Mesenchymal stem cell (in vitro differentiated cells and primary cell): ENCODE measurements around the gene GRIK2.

Source experiments
- DNase-seq: peaks from one replicate; pipeline ENCODE4 v3.0.0-alpha.2; 2013
- H2AFZ ChIP-seq: one replicate; pipeline ENCODE4 v1.6.1; 2013; ENCODE audit warnings: low read depth, mild to moderate bottlenecking, control low read depth, inconsistent platforms, low read length, moderate library complexity
- H2AK5ac ChIP-seq: 2 replicates; pipeline ENCODE4 v1.6.1; 2013; ENCODE audit warnings: low read length, moderate library complexity, mild to moderate bottlenecking, inconsistent platforms; ENCODE audit not compliant: severe bottlenecking
- H2BK120ac ChIP-seq: one replicate; pipeline ENCODE4 v1.6.1; 2013; ENCODE audit warnings: low read depth, mild to moderate bottlenecking, inconsistent platforms, low read length, moderate library complexity
- H2BK12ac ChIP-seq, 2 experiments: one replicate each; pipeline ENCODE4 v1.6.1; 2013; ENCODE audit warnings: inconsistent platforms in 2 of 2, low read length in 2 of 2, mild to moderate bottlenecking in 2 of 2, moderate library complexity in 2 of 2, control low read depth in 1 of 2
- H2BK15ac ChIP-seq: one replicate; pipeline ENCODE4 v1.6.1; 2013; ENCODE audit warnings: mild to moderate bottlenecking, low read depth, inconsistent platforms; ENCODE audit not compliant: poor library complexity, severe bottlenecking
- H2BK5ac ChIP-seq: 2 replicates; pipeline ENCODE4 v1.6.1; 2013; ENCODE audit warnings: low read depth, mild to moderate bottlenecking, low read length, control low read depth, inconsistent platforms; ENCODE audit not compliant: poor library complexity, severe bottlenecking
- H3K14ac ChIP-seq, 2 experiments: one replicate each; pipeline ENCODE4 v1.6.1; 2013; ENCODE audit warnings: inconsistent platforms in 2 of 2, low read length in 2 of 2, control low read depth in 1 of 2, mild to moderate bottlenecking in 1 of 2, moderate library complexity in 1 of 2
- H3K18ac ChIP-seq, 2 experiments: one replicate each; pipeline ENCODE4 v1.6.1; 2013; ENCODE audit warnings: inconsistent platforms in 2 of 2, low read length in 2 of 2, control low read depth in 1 of 2, low read depth in 1 of 2, mild to moderate bottlenecking in 1 of 2
- H3K23ac ChIP-seq, 2 experiments: one replicate each; pipeline ENCODE4 v1.6.1; 2013; ENCODE audit warnings: inconsistent platforms in 2 of 2, low read length in 2 of 2, mild to moderate bottlenecking in 2 of 2, moderate library complexity in 2 of 2, control low read depth in 1 of 2
- H3K27ac ChIP-seq: 2 replicates; pipeline ENCODE4 v1.5.1; 2013; ENCODE audit warnings: mild to moderate bottlenecking, moderate library complexity, low read length, control low read depth, inconsistent platforms; ENCODE audit not compliant: poor library complexity, severe bottlenecking
- H3K27me3 ChIP-seq, 2 experiments: 2 replicates each; pipeline versions ENCODE4 v1.6.1 to v1.7.0; 2013; ENCODE audit warnings: low read length in 2 of 2, mild to moderate bottlenecking in 2 of 2, moderate library complexity in 2 of 2, control low read depth in 1 of 2, inconsistent platforms in 1 of 2; ENCODE audit not compliant: control insufficient read depth in 1 of 2, insufficient read depth in 1 of 2
- H3K36me3 ChIP-seq, 2 experiments: 2 replicates each; pipeline versions ENCODE4 v1.6.1 to v1.7.0; 2013; ENCODE audit warnings: low read length in 2 of 2, control low read depth in 1 of 2, inconsistent platforms in 1 of 2, low read depth in 1 of 2, mild to moderate bottlenecking in 1 of 2; ENCODE audit not compliant: insufficient read depth in 2 of 2, control insufficient read depth in 1 of 2
- H3K4ac ChIP-seq, 2 experiments: one replicate each; pipeline ENCODE4 v1.6.1; 2013; ENCODE audit warnings: inconsistent platforms in 2 of 2, low read length in 2 of 2, mild to moderate bottlenecking in 2 of 2, moderate library complexity in 2 of 2, control low read depth in 1 of 2, low read depth in 1 of 2
- H3K4me1 ChIP-seq: 2 replicates; pipeline ENCODE4 v1.6.1; 2013; ENCODE audit warnings: low read depth, low read length, control low read depth; ENCODE audit not compliant: control insufficient read depth, insufficient read depth
- H3K4me2 ChIP-seq: 2 replicates; pipeline ENCODE4 v1.6.1; 2013; ENCODE audit warnings: low read length, mild to moderate bottlenecking, inconsistent platforms; ENCODE audit not compliant: poor library complexity, severe bottlenecking
- H3K4me3 ChIP-seq, 2 experiments: 2 replicates each; pipeline versions ENCODE4 v1.5.1 to v1.7.0; 2013; ENCODE audit warnings: low read length in 2 of 2, mild to moderate bottlenecking in 2 of 2, control low read depth in 1 of 2, low read depth in 1 of 2; ENCODE audit not compliant: insufficient read depth in 1 of 2
- H3K79me1 ChIP-seq: replicated peaks from 2 replicates; pipeline ENCODE4 v1.6.1; 2013; ENCODE audit warnings: mild to moderate bottlenecking, control low read depth, low read length, inconsistent platforms; ENCODE audit not compliant: poor library complexity, severe bottlenecking
- H3K9ac ChIP-seq: 2 replicates; pipeline ENCODE4 v1.7.0; 2013; ENCODE audit warnings: mild to moderate bottlenecking, low read length, moderate library complexity
- H3K9me3 ChIP-seq: 2 replicates; pipeline ENCODE4 v1.7.0; 2013; ENCODE audit warnings: mild to moderate bottlenecking, low read length; ENCODE audit not compliant: control insufficient read depth
- H4K8ac ChIP-seq: one replicate; pipeline ENCODE4 v1.6.1; 2013; ENCODE audit warnings: inconsistent platforms, mild to moderate bottlenecking, low read length, moderate library complexity
- H4K91ac ChIP-seq: one replicate; pipeline ENCODE4 v1.6.1; 2013; ENCODE audit warnings: mild to moderate bottlenecking, low read length, inconsistent platforms
- WGBS: methylation state at CpG from one replicate; pipeline ENCODE4 v1.1.7; 2013; ENCODE audit warnings: mixed read lengths; 5-methylcytosine and 5-hydroxymethylcytosine counted together

Gene GRIK2

DNA sequence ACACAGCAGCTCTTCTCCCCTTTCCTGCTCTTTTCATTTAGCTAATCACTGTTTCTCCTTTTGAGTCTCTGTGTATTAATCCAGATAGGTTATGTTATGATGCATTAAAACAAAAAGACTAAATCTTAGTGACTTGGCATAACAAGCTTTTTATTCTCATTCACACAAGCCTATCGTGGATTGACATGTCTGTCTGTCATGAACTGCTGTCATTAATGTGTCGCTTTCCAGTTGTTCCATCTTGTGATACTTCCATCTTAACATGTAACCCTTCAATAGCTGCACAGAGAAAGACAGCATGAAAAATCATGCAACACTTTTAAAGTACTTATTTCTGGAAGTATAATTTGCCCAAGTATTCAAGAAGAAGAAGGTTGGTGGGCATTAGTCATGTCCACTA, 128.7 kb downstream of the GRIK2 start:
- no peaks in the 10 kb centered on the region for H3K79me1 ChIP-seq
- H2AFZ ChIP-seq, result no peak overlapping the region
- H3K4ac ChIP-seq, result no peak overlapping the region
- no peak overlapping the region for H4K8ac ChIP-seq
- no peak overlapping the region for H3K4me2 ChIP-seq
- H2BK15ac ChIP-seq, result no peak overlapping the region
- H3K4me3 ChIP-seq, result no peak overlapping the region
- no peak overlapping the region for H2AK5ac ChIP-seq
- no peak overlapping the region for H3K14ac ChIP-seq
- no peaks in the 10 kb centered on the region for H3K27me3 ChIP-seq
- no peaks in the 10 kb centered on the region for H3K36me3 ChIP-seq
- DNase-seq, result no peak
- H2BK12ac ChIP-seq, result no peak overlapping the region
- no peak overlapping the region for H2BK120ac ChIP-seq
- no peak overlapping the region for H3K18ac ChIP-seq
- H3K27ac ChIP-seq, result no peak overlapping the region
- no peaks in the 10 kb centered on the region for H3K9me3 ChIP-seq
- no peak overlapping the region for H4K91ac ChIP-seq
- H3K4me1 ChIP-seq, result no peaks in the 10 kb centered on the region
- no peak overlapping the region for H2BK5ac ChIP-seq
- 96% methylated on average over 2 of the region's 2 CpGs for WGBS
- no peak overlapping the region for H3K23ac ChIP-seq
- no peak overlapping the region for H3K9ac ChIP-seq

DNA sequence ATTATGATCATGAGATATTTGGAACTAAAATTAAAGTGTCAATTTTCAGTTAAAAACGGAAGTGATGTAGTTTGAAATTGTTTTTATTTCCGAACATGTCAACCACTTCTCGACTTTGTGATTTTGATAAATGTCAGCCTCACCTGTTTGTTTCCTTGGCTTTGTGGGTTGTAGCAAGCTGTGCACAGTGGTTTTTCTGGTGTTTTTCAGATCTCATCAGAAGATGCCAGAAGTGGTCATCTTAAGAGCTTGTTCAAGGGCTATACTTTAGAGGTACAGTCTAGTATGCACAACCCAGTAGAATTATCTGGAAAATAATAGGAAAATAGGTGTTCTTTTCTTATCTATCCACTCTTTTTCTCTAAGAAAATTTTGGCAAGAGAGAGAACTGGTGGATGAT, 134.0 kb downstream of the GRIK2 start:
- Histone ChIP-seq H3K9ac (no peak overlapping the region), H3K14ac (no peak overlapping the region), H3K4me2 (no peak overlapping the region), H4K8ac (no peak overlapping the region), H2BK5ac (no peak overlapping the region), H3K4ac (no peak overlapping the region), H3K23ac (no peak overlapping the region), H2BK120ac (no peak overlapping the region), H2AFZ (no peak overlapping the region), H3K27me3 (no peaks in the 10 kb centered on the region), H3K27ac (no peak overlapping the region), H3K79me1 (no peaks in the 10 kb centered on the region), H3K9me3 (no peaks in the 10 kb centered on the region), H2BK12ac (no peak overlapping the region), H3K4me1 (no peaks in the 10 kb centered on the region), H3K36me3 (no peaks in the 10 kb centered on the region), H2BK15ac (no peak overlapping the region), H3K4me3 (no peak overlapping the region), H3K18ac (no peak overlapping the region), H4K91ac (no peak overlapping the region), H2AK5ac (no peak overlapping the region)
- 96% methylated on average over 3 of the region's 3 CpGs for WGBS
- no peak for DNase-seq

DNA sequence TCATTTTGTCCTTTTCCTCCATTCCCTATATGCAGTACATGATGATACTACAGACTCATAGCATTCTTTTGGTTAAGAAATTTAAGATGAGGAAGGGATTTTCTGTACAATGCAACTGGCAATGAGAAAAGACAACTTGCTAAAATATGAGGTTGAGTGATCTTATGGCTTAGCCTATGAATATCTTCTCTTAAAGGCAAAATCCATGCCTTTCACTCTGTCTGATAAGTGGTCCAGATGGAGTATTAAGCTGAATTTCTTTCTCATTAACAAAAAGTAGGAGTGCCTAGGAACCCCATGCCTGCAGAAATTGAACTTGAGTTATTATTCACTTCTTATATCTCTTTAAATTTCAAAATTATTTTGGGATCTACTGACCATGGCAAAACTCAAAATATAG, 135.3 kb downstream of the GRIK2 start:
- H3K14ac ChIP-seq, result no peak overlapping the region
- no peak overlapping the region for H3K4me2 ChIP-seq
- no peaks in the 10 kb centered on the region for H3K36me3 ChIP-seq
- no peak overlapping the region for H2AFZ ChIP-seq
- no peak overlapping the region for H3K9ac ChIP-seq
- H2BK12ac ChIP-seq, result no peak overlapping the region
- no peak overlapping the region for H3K27ac ChIP-seq
- H2BK15ac ChIP-seq, result no peak overlapping the region
- no peak overlapping the region for H2BK120ac ChIP-seq
- H2BK5ac ChIP-seq, result no peak overlapping the region
- H3K23ac ChIP-seq, result no peak overlapping the region
- H3K4me3 ChIP-seq, result no peak overlapping the region
- no peak overlapping the region for H2AK5ac ChIP-seq
- no peaks in the 10 kb centered on the region for H3K27me3 ChIP-seq
- H3K4ac ChIP-seq, result no peak overlapping the region
- no peak overlapping the region for H4K91ac ChIP-seq
- H4K8ac ChIP-seq, result no peak overlapping the region
- no peaks in the 10 kb centered on the region for H3K4me1 ChIP-seq
- no peaks in the 10 kb centered on the region for H3K79me1 ChIP-seq
- H3K18ac ChIP-seq, result no peak overlapping the region
- no peak for DNase-seq
- H3K9me3 ChIP-seq, result no peaks in the 10 kb centered on the region

DNA sequence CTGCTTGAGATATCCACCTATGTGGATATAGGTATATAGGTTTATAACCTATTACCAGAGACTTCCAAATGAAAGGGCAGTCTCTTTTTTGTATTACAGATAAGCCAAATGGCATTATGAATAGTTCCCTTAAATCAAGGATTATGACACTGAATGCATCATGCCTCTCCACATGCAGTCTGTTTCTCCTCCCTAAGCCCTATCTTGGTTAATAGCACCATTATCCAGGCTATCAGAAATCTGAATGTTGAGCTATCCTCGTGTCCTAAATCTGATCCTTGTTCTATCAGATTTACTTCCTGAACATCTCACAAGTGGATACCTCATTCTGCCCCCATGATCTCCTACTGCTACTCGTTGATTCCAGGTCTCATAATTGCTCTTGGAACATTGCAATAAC, 138.0 kb downstream of the GRIK2 start:
- Histone ChIP-seq H2BK5ac (no peak overlapping the region), H3K4me3 (no peak overlapping the region), H4K91ac (no peak overlapping the region), H3K9ac (no peak overlapping the region), H3K4me1 (no peaks in the 10 kb centered on the region), H3K27me3 (no peaks in the 10 kb centered on the region), H3K27ac (no peak overlapping the region), H3K14ac (no peak overlapping the region), H3K79me1 (no peaks in the 10 kb centered on the region), H3K4me2 (no peak overlapping the region), H2BK120ac (no peak overlapping the region), H2AK5ac (no peak overlapping the region), H3K36me3 (no peaks in the 10 kb centered on the region), H3K23ac (no peak overlapping the region), H2BK12ac (no peak overlapping the region), H4K8ac (no peak overlapping the region), H2BK15ac (no peak overlapping the region), H3K4ac (no peak overlapping the region), H3K9me3 (no peaks in the 10 kb centered on the region), H2AFZ (no peak overlapping the region), H3K18ac (no peak overlapping the region)
- 84% methylated on average over 2 of the region's 2 CpGs for WGBS
- no peak for DNase-seq
